Subcutaneous adipose tissue (tissue), 4 donors: ENCODE measurements around the gene ZNF829. TPM values are rescaled to one million over a fixed set of nuclear protein-coding genes. Genes with fewer than 3 reads are reported as not detected.

ENCODE experiments used
- CTCF ChIP-seq: fragments of 450-650 bp; IDR thresholded peaks from one replicate; pipeline ENCODE4 v1.5.1; 2016; ENCODE audit warnings: low read depth, mild to moderate bottlenecking, control low read depth, antibody characterized with exemption, moderate library complexity
- small RNA-seq: library from RNA; depleted of rRNA; stranded (forward); fragments of <200 nt; gene quantifications from one replicate; pipeline ENCODE3, GENCODE V24; 2016
- total RNA-seq, 4 donors: library from RNA; depleted of rRNA; stranded (reverse); fragments of >200 nt; gene quantifications; one replicate each; pipeline ENCODE4 v1.1.0, GENCODE V29; 2016

ZNF829 gene
- total RNA-seq, 4 donors from 2014 or later = 2.3 to 4.1 (median 3.3) TPM

- no peak for TF ChIP-seq CTCF
Measured at GRCh38 chr19:36850559-36851442, 65.3 kb downstream of the ZNF829 start, which contains the start of gene ZNF345. TSS of gene ZNF345 (plus strand) at chr19:36850876. CDS start at chr19:36876831, 25,955 bp downstream.

GRCh38 chr19:36849701-36850558 is 66.2 kb downstream of the ZNF829 start:
- no peak for TF ChIP-seq CTCF

- no peak for TF ChIP-seq CTCF
Measured at GRCh38 chr19:36847968-36848367, 68.1 kb downstream of the ZNF829 start.

- TF ChIP-seq CTCF = no peak
Measured at GRCh38 chr19:36838784-36839324, 77.2 kb downstream of the ZNF829 start.

Small RNA genes within 50 kb of the gene (small RNA-seq; reads per million reads assigned to genes)
- gene RF00019 = 0.49 reads per million

Other genes with a start within 250 kb of the ZNF829 start
- 1 to 10 TPM; 5.9 to 8.6 (median 8.1) TPM for gene ZNF461, start 249.5 kb downstream of the ZNF829 start, total RNA-seq
- gene ZNF567, start 228.7 kb downstream of the ZNF829 start, total RNA-seq = 10 to 100 TPM in 2 of 4 donors, 1 to 10 TPM in 2; 5.8 to 11.7 (median 9.6) TPM
- gene ZNF850, start 143.5 kb downstream of the ZNF829 start, total RNA-seq = 1 to 10 TPM; 1.5 to 3.4 (median 2.3) TPM
- gene ZNF790, start 77.9 kb downstream of the ZNF829 start, total RNA-seq = 1 to 10 TPM; 4.3 to 7.2 (median 6.1) TPM
- gene ZNF345, start 65.4 kb downstream of the ZNF829 start, total RNA-seq = 1 to 10 TPM; 3.6 to 8.1 (median 6.1) TPM
- gene ZNF568, start within 50 bp of the ZNF829 start, total RNA-seq = 10 to 100 TPM in 2 of 4 donors, 1 to 10 TPM in 2; 6.1 to 13.8 (median 8.7) TPM
- 10 to 100 TPM in 2 of 4 donors, 1 to 10 TPM in 2; 1.9 to 13.7 (median 8.6) TPM for gene ZNF420, start 162.1 kb upstream of the ZNF829 start, total RNA-seq